ENCODE data around the gene KLHDC4. TPM values are rescaled to one million over a fixed set of nuclear protein-coding genes. Genes with fewer than 3 reads are reported as not detected.

The KLHDC4 gene
- polyA plus RNA-seq, 1 of the 3 experiments (the other 2 are of a cell fraction) = 51.2 TPM

DNA sequence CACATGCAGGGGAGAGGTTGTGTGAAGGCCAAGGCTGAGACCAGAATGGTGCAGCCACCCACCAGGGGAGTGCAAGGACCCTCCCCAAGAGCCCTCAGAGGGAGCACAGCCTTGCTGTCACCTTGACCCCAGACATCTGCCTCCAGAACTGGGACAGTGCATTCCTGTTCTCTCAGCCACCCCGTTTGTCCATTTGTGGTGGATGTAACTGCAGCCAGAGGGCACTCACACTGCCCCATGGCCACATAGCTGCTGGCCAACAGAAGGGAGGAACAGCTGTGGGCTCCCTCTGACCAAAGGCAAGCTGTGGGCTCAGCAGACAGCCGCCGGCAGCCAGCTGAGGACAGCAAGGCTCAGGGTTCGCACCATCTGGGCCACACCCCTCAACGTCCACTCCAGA is 49.8 kb upstream of the KLHDC4 start:
- ChIA-PET POLR2A (interaction anchor here (1.0 kb wide), 1 partner anchor 8 kb away, joined by 4 read pairs; no protein-coding TSS in a partner anchor), CTCF (interaction anchor here (1.0 to 1.9 kb wide), 4 partner anchors 11 to 36 kb away, joined by 4 to 7 read pairs (median 6); no protein-coding TSS in a partner anchor)
- Histone ChIP-seq H3K27me3 (ENCODE audit: insufficient read depth) (no peaks in the 10 kb centered on the region), H3F3A (replicated peaks; ENCODE audit: insufficient read depth) (no peaks in the 10 kb centered on the region), H3K9me2 (no peaks in the 10 kb centered on the region), H3K27ac (ENCODE audit: low read depth in 2 of 2, low read length in 1 of 2) (no peak overlapping the region), H3K4me3 (ENCODE audit: low read depth in 2 of 2, low read length in 1 of 2) (no peak overlapping the region), H3K36me3 (replicated peaks in 1 of 2; ENCODE audit: control insufficient read depth in 1 of 2, insufficient read depth in 2 of 2, low read length in 1 of 2) (no peaks in the 10 kb centered on the region), H3K9me3 (0 out of 2 replicates have a peak, but pooled peaks cover 4% of the 10 kb centered on the region), H4K20me1 (ENCODE audit: insufficient read depth) (no peaks in the 10 kb centered on the region), H3K9ac (no peak overlapping the region), H3K4me2 (no peak overlapping the region), H3K4me1 (ENCODE audit: control insufficient read depth in 1 of 2, insufficient read depth in 2 of 2, low read depth in 1 of 2, low read length in 1 of 2) (peaks cover 0 to 7% of the 10 kb centered on the region in 2 experiments; a peak in 1 of 4 replicates), H3K79me2 (ENCODE audit: insufficient read depth) (no peaks in the 10 kb centered on the region), H2AFZ (ENCODE audit: low read depth) (no peak overlapping the region)
- TF ChIP-seq MXI1 (IDR thresholded peaks at IDR 0.05; ENCODE audit: low read depth, low read length) (no peak), FOXJ3 (CRISPR knock-in tag; IDR thresholded peaks at IDR 0.05) (no peak), RCOR1 (IDR thresholded peaks at IDR 0.05; ENCODE audit: low read length) (no peak), RAD21 (IDR thresholded peaks at IDR 0.05; ENCODE audit: low read length) (no peak), NFIC (IDR thresholded peaks at IDR 0.05; ENCODE audit: borderline replicate concordance) (no peak), YY1 (IDR thresholded peaks at IDR 0.05; ENCODE audit: low read depth) (no peak), GABPA (IDR thresholded peaks at IDR 0.05; ENCODE audit: low read depth) (no peak), TAF1 (IDR thresholded peaks at IDR 0.05; ENCODE audit: borderline replicate concordance, low read depth, low read length) (no peak), EP300 (IDR thresholded peaks at IDR 0.05; ENCODE audit: borderline replicate concordance in 1 of 2, low read depth in 1 of 2, low read length in 1 of 2) (no peak), ELF1 (IDR thresholded peaks at IDR 0.05) (no peak), CHD2 (IDR thresholded peaks at IDR 0.05; ENCODE audit: low read length, partially characterized antibody) (no peak), MEF2A (IDR thresholded peaks at IDR 0.05; ENCODE audit: borderline replicate concordance, low read depth) (no peak)
- TF ChIP-seq, protein P1, sequence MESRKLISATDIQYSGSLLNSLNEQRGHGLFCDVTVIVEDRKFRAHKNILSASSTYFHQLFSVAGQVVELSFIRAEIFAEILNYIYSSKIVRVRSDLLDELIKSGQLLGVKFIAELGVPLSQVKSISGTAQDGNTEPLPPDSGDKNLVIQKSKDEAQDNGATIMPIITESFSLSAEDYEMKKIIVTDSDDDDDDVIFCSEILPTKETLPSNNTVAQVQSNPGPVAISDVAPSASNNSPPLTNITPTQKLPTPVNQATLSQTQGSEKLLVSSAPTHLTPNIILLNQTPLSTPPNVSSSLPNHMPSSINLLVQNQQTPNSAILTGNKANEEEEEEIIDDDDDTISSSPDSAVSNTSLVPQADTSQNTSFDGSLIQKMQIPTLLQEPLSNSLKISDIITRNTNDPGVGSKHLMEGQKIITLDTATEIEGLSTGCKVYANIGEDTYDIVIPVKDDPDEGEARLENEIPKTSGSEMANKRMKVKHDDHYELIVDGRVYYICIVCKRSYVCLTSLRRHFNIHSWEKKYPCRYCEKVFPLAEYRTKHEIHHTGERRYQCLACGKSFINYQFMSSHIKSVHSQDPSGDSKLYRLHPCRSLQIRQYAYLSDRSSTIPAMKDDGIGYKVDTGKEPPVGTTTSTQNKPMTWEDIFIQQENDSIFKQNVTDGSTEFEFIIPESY (IDR thresholded peaks at IDR 0.05; ENCODE audit: borderline replicate concordance, low read depth) = no peak
- TF ChIP-seq, protein P2, sequence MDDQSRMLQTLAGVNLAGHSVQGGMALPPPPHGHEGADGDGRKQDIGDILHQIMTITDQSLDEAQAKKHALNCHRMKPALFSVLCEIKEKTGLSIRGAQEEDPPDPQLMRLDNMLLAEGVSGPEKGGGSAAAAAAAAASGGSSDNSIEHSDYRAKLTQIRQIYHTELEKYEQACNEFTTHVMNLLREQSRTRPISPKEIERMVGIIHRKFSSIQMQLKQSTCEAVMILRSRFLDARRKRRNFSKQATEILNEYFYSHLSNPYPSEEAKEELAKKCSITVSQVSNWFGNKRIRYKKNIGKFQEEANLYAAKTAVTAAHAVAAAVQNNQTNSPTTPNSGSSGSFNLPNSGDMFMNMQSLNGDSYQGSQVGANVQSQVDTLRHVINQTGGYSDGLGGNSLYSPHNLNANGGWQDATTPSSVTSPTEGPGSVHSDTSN (IDR thresholded peaks at IDR 0.05) = no peak
- TF ChIP-seq, protein P3, sequence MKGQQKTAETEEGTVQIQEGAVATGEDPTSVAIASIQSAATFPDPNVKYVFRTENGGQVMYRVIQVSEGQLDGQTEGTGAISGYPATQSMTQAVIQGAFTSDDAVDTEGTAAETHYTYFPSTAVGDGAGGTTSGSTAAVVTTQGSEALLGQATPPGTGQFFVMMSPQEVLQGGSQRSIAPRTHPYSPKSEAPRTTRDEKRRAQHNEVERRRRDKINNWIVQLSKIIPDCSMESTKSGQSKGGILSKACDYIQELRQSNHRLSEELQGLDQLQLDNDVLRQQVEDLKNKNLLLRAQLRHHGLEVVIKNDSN (IDR thresholded peaks at IDR 0.05; ENCODE audit: borderline replicate concordance, low read depth) = no peak
- TF ChIP-seq, protein P4, sequence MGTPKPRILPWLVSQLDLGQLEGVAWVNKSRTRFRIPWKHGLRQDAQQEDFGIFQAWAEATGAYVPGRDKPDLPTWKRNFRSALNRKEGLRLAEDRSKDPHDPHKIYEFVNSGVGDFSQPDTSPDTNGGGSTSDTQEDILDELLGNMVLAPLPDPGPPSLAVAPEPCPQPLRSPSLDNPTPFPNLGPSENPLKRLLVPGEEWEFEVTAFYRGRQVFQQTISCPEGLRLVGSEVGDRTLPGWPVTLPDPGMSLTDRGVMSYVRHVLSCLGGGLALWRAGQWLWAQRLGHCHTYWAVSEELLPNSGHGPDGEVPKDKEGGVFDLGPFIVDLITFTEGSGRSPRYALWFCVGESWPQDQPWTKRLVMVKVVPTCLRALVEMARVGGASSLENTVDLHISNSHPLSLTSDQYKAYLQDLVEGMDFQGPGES (IDR thresholded peaks at IDR 0.05; ENCODE audit: low read depth, low read length) = no peak
- TF ChIP-seq, protein P5, sequence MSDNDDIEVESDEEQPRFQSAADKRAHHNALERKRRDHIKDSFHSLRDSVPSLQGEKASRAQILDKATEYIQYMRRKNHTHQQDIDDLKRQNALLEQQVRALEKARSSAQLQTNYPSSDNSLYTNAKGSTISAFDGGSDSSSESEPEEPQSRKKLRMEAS (IDR thresholded peaks at IDR 0.05; ENCODE audit: low read depth) = no peak
- WGBS (ENCODE audit: low lambda C conversion rate) = 52% methylated on average over 3 of the region's 5 CpGs
- no peak for DNase-seq

All from SK-N-SH (cell line).